CD4-positive, alpha-beta memory T cell (primary cell): ENCODE measurements around the gene KIFBP. TPM values are rescaled to one million over a fixed set of nuclear protein-coding genes. Genes with fewer than 3 reads are reported as not detected.
"Not testable (repeated sequence)": the region's sequence is repeated elsewhere in the genome, so short reads cannot be mapped to it uniquely, and the experiment has no call there.

Source experiments
- CTCF ChIA-PET: fragments of 350-600 bp; sonication (Branson Sonifier 250); formaldehyde crosslinking; loops from one replicate; lab custom pipeline; 2021; ENCODE audit warnings: inconsistent platforms; ENCODE audit not compliant: partially characterized antibody; lab: Charles Lee
- POLR2A ChIA-PET: fragments of 350-600 bp; sonication (Branson Sonifier 250); formaldehyde crosslinking; loops from one replicate; lab custom pipeline; 2021; ENCODE audit not compliant: partially characterized antibody; lab: Charles Lee
- DNase-seq, 5 donors: peaks; one replicate each; pipeline versions ENCODE4 v3.0.0 to v3.0.0-alpha.2; 2020 to 2022; ENCODE audit warnings: mixed read lengths in 1 of 5
- H3K27ac ChIP-seq: one replicate; pipeline ENCODE4 v1.7.0; 2013; ENCODE audit warnings: low read depth, low read length
- H3K27me3 ChIP-seq: 2 replicates; pipeline ENCODE4 v1.7.0; 2013; ENCODE audit warnings: mild to moderate bottlenecking, low read length, moderate library complexity; ENCODE audit not compliant: insufficient read depth
- H3K36me3 ChIP-seq: 2 replicates; pipeline ENCODE4 v1.7.0; 2013; ENCODE audit warnings: mild to moderate bottlenecking, low read length, moderate library complexity; ENCODE audit not compliant: insufficient read depth
- H3K4me1 ChIP-seq: 2 replicates; pipeline ENCODE4 v1.7.0; 2013; ENCODE audit warnings: mild to moderate bottlenecking, low read length, moderate library complexity; ENCODE audit not compliant: insufficient read depth
- H3K4me3 ChIP-seq, 2 donors: one replicate each; pipeline ENCODE4 v1.7.0; 2013; ENCODE audit warnings: low read length in 2 of 2, mild to moderate bottlenecking in 1 of 2
- H3K9me3 ChIP-seq, 2 donors: one replicate each; pipeline ENCODE4 v1.7.0; 2013; ENCODE audit warnings: low read length in 2 of 2, control low read depth in 1 of 2; ENCODE audit not compliant: control insufficient read depth in 1 of 2
- H3K27ac Mint-ChIP-seq, 7 donors: one replicate each; pipeline ENCODE4 v1.8.0; 2020 to 2021; ENCODE audit warnings: mixed read lengths in 7 of 7, mild to moderate bottlenecking in 6 of 7, inconsistent platforms in 3 of 7, moderate library complexity in 3 of 7
- H3K27me3 Mint-ChIP-seq, 2 donors: one replicate each; pipeline ENCODE4 v1.8.0; 2020 to 2021; ENCODE audit warnings: mixed read lengths in 2 of 2
- H3K36me3 Mint-ChIP-seq, 2 donors: one replicate each; pipeline ENCODE4 v1.8.0; 2020 to 2021; ENCODE audit warnings: mixed read lengths in 2 of 2, inconsistent platforms in 1 of 2, mild to moderate bottlenecking in 1 of 2
- H3K4me1 Mint-ChIP-seq, 4 donors: one replicate each; pipeline ENCODE4 v1.8.0; 2020 to 2021; ENCODE audit warnings: mixed read lengths in 4 of 4, mild to moderate bottlenecking in 1 of 4
- H3K4me3 Mint-ChIP-seq, 8 donors: one replicate each; pipeline ENCODE4 v1.8.0; 2020 to 2021; ENCODE audit warnings: mixed read lengths in 8 of 8, mild to moderate bottlenecking in 7 of 8, moderate library complexity in 6 of 8, inconsistent platforms in 3 of 8
- H3K9me3 Mint-ChIP-seq, 8 donors: one replicate each; pipeline ENCODE4 v1.8.0; 2020 to 2021; ENCODE audit warnings: mixed read lengths in 8 of 8, mild to moderate bottlenecking in 5 of 8, inconsistent platforms in 3 of 8, moderate library complexity in 1 of 8
- intact Hi-C: fragments of 100-400 bp; cut with micrococcal nuclease; formaldehyde crosslinking; loops from one replicate; pipeline ENCODE4 v1.15.1; 2023
- polyA plus RNA-seq, 2 donors: library from polyadenylated mRNA; unstranded; fragments of 300-500 nt; fragmentation: Illumina TruSeq; gene quantifications; one replicate each; pipeline ENCODE4 v1.2.3, GENCODE V29; 2021
- total RNA-seq, 2 experiments: library from RNA; stranded (reverse); gene quantifications; one replicate each; pipeline ENCODE4 v1.2.3, GENCODE V29; 2021

The KIFBP gene
- total and polyA plus RNA-seq, 4 experiments from 2014 or later: 2.7 to 18.5 (median 13.0) TPM

DNA sequence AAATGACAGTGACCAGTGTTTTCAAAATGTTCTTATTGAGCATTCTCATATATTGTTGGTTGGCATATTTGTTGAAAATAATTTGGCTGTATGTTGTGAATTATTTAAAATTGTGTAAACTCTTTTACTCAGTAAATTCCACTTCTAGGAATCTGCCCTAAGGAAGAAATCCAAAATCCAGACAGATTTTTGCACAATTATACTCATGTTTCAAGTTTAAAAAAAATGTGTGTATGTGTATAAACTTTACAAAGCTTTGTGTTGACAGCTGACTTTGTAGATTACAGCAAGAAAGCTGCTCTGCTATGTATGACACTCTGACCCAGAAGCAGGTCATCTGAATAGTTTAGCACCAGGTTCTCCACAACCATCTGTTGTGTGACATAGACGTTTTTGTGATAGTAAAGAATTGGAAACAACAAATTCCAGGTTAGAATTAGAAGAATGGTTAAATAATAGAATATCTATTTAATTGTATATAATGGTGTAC is 21.6 kb downstream of the KIFBP start:
- intact Hi-C loops: no loop called here
- Histone ChIP-seq H3K36me3 (peaks cover 24% of the 10 kb centered on the region), H3K27me3 (no peaks in the 10 kb centered on the region), H3K27ac (no peak overlapping the region), H3K4me1 (no peaks in the 10 kb centered on the region), H3K9me3 (no peaks in the 10 kb centered on the region), H3K4me3 (no peak overlapping the region)
- no peak for DNase-seq
- Mint-ChIP-seq H3K36me3 (peaks cover 31 to 47% of the 10 kb centered on the region in 2 donors), H3K4me3 (no peak overlapping the region), H3K27ac (no peak overlapping the region), H3K4me1 (peaks cover 0 to 1% (median 0%) of the 10 kb centered on the region in 4 donors), H3K9me3 (no peaks in the 10 kb centered on the region), H3K27me3 (no peaks in the 10 kb centered on the region)
- POLR2A ChIA-PET: interaction anchor here (1.1 to 1.4 kb wide), 2 partner anchors 34 to 85 kb away, joined by 3 to 5 read pairs; no protein-coding TSS in a partner anchor
- CTCF ChIA-PET: interaction anchor here (1.4 to 2.3 kb wide), 2 partner anchors 35 to 82 kb away, joined by 3 to 13 read pairs; no protein-coding TSS in a partner anchor

DNA sequence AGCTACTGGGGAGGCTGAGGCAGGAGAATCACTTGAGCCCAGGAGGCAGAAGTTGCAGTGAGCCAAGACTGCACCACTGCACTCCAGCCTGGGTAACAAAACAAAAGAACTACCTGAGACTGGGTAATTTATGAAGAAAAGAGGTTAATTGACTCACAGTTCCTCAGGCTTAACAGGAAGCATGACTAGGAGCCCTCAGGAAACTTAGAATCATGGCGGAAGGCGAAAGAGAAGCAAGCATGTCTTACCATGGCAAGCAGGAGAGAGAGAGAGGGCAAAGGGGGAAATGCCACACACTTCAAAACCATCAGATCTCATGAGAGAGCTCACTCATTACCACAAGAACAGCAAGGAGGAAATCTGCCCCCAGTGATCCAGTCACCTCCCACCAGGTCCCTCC is 24.2 kb downstream of the KIFBP start:
- intact Hi-C loops, H3K27me3 ChIP-seq, H3K9me3 Mint-ChIP-seq, H3K27ac ChIP-seq, H3K4me3 ChIP-seq, H3K27me3 Mint-ChIP-seq, H3K4me3 Mint-ChIP-seq, H3K4me1 ChIP-seq, H3K4me1 Mint-ChIP-seq, DNase-seq, H3K9me3 ChIP-seq: not testable (repeated sequence)
- ChIA-PET CTCF (interaction anchor here (2.4 kb wide), 2 partner anchors 81 to 84 kb away, joined by 7 to 9 read pairs; no protein-coding TSS in a partner anchor), POLR2A (interaction anchor here (1.0 kb wide), 1 partner anchor 81 kb away, joined by 3 read pairs; no protein-coding TSS in a partner anchor)
- Mint-ChIP-seq H3K27ac (peak overlapping the region in 2 of 7 donors; percentile 61 to 76), H3K36me3 (peaks cover 45 to 55% of the 10 kb centered on the region in 2 donors)
- peaks cover 24% of the 10 kb centered on the region for H3K36me3 ChIP-seq

DNA sequence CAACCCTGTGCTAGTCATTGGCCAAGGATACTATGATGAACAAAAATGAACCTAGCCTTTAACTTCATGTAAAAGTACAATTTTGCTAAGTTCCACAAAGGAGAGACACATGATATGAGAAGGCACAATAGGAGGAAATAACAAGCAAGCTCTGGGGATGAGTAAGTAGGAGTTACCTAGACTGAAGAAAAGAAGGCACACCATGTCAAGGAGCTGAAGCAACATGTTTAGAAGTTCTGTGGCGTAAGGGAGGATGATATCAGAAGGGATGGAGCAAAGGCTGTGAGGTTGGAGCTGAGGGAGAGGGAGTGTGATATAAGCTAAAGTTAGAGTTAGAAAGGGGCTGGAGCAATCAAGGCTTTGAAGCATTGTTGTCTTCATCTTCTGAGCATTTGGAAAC is 25.6 kb downstream of the KIFBP start:
- no peaks in the 10 kb centered on the region for H3K9me3 Mint-ChIP-seq
- ChIA-PET POLR2A (interaction anchor here (0.6 to 1.5 kb wide), 2 partner anchors 25 to 30 kb away, joined by 3 read pairs; no protein-coding TSS in a partner anchor), CTCF (interaction anchor here (1.2 to 1.5 kb wide), 2 partner anchors 9 to 78 kb away, joined by 4 to 5 read pairs; no protein-coding TSS in a partner anchor)
- no peaks in the 10 kb centered on the region for H3K27me3 ChIP-seq
- no peak for DNase-seq
- H3K4me1 ChIP-seq: no peaks in the 10 kb centered on the region
- intact Hi-C loops: no loop called here
- H3K27ac Mint-ChIP-seq: peak overlapping the region in 4 of 7 donors; percentile 7 to 43 (median 16)
- H3K27me3 Mint-ChIP-seq: no peaks in the 10 kb centered on the region
- H3K4me3 ChIP-seq: no peak overlapping the region
- peaks cover 0 to 1% (median 0%) of the 10 kb centered on the region in 4 donors for H3K4me1 Mint-ChIP-seq
- no peaks in the 10 kb centered on the region for H3K9me3 ChIP-seq
- no peak overlapping the region for H3K27ac ChIP-seq
- H3K36me3 ChIP-seq: peaks cover 25% of the 10 kb centered on the region
- peaks cover 49 to 53% of the 10 kb centered on the region in 2 donors for H3K36me3 Mint-ChIP-seq
- no peak overlapping the region for H3K4me3 Mint-ChIP-seq

GRCh38 chr10:69018613-69019012 is 30.0 kb downstream of the KIFBP start:
- intact Hi-C loops: no loop called here
- CTCF ChIA-PET: no interaction called here
- Mint-ChIP-seq H3K27ac (no peak overlapping the region), H3K4me1 (peaks cover 0 to under 1% (median 0%) of the 10 kb centered on the region in 4 donors), H3K27me3 (no peaks in the 10 kb centered on the region), H3K4me3 (no peak overlapping the region), H3K9me3 (no peaks in the 10 kb centered on the region), H3K36me3 (peaks cover 33 to 34% of the 10 kb centered on the region in 2 donors)
- Histone ChIP-seq H3K9me3 (no peaks in the 10 kb centered on the region), H3K36me3 (peaks cover 16% of the 10 kb centered on the region), H3K27ac (no peak overlapping the region), H3K27me3 (no peaks in the 10 kb centered on the region), H3K4me1 (no peaks in the 10 kb centered on the region), H3K4me3 (no peak overlapping the region)
- no peak for DNase-seq
- POLR2A ChIA-PET: interaction anchor here (1.1 kb wide), 1 partner anchor 162 kb away, joined by 3 read pairs; no protein-coding TSS in a partner anchor

DNA sequence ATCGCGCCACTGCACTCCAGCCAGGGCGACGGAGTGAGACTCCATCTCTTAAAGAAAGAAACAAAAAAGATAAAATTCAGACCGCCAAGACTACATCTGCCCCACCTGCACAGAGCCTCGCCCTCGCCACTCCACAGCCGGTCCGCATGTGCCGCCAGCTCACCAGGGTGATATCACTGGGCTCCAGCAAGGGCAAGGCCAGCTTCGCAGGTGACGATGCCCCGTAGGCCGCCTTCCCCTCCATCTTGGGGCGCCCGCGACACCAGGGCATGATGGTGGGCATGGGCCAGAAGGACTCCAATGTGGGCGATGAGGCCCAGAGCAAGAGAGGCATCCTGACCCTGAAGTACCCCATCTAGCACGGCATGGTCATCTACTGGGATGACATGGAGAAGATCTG is 34.0 kb downstream of the KIFBP start:
- Histone ChIP-seq H3K27ac (no peak overlapping the region), H3K4me1 (peaks cover 4% of the 10 kb centered on the region), H3K4me3 (no peak overlapping the region), H3K9me3 (no peaks in the 10 kb centered on the region), H3K36me3 (peaks cover 3% of the 10 kb centered on the region), H3K27me3 (no peaks in the 10 kb centered on the region)
- CTCF ChIA-PET: interaction anchor here (0.8 kb wide), 1 partner anchor 17 kb away, joined by 3 read pairs; no protein-coding TSS in a partner anchor
- peaks cover 8 to 11% of the 10 kb centered on the region in 2 donors for H3K36me3 Mint-ChIP-seq
- no peaks in the 10 kb centered on the region for H3K9me3 Mint-ChIP-seq
- intact Hi-C loops: no loop called here
- H3K27ac Mint-ChIP-seq: no peak overlapping the region
- H3K4me3 Mint-ChIP-seq: no peak overlapping the region
- DNase-seq: no peak
- H3K4me1 Mint-ChIP-seq: peaks cover 3 to 9% (median 4%) of the 10 kb centered on the region in 4 donors
- POLR2A ChIA-PET: no interaction called here
- H3K27me3 Mint-ChIP-seq: no peaks in the 10 kb centered on the region

GRCh38 chr10:69025370-69025896 is 36.8 kb downstream of the KIFBP start:
- no peak overlapping the region for H3K4me3 ChIP-seq
- H3K36me3 ChIP-seq: no peaks in the 10 kb centered on the region
- Mint-ChIP-seq H3K4me1 (peaks cover 6 to 11% (median 8%) of the 10 kb centered on the region in 4 donors), H3K4me3 (no peak overlapping the region), H3K27ac (no peak overlapping the region), H3K9me3 (no peaks in the 10 kb centered on the region), H3K36me3 (no peaks in the 10 kb centered on the region), H3K27me3 (no peaks in the 10 kb centered on the region)
- ChIA-PET CTCF (no interaction called here), POLR2A (interaction anchor here (0.8 kb wide), 1 partner anchor 62 kb away, joined by 3 read pairs; the partner anchor contains the start of gene SRGN)
- H3K27ac ChIP-seq: no peak overlapping the region
- DNase-seq: no peak
- H3K9me3 ChIP-seq: no peaks in the 10 kb centered on the region
- intact Hi-C loops: no loop called here
- no peaks in the 10 kb centered on the region for H3K27me3 ChIP-seq
- H3K4me1 ChIP-seq: peaks cover 9% of the 10 kb centered on the region

DNA sequence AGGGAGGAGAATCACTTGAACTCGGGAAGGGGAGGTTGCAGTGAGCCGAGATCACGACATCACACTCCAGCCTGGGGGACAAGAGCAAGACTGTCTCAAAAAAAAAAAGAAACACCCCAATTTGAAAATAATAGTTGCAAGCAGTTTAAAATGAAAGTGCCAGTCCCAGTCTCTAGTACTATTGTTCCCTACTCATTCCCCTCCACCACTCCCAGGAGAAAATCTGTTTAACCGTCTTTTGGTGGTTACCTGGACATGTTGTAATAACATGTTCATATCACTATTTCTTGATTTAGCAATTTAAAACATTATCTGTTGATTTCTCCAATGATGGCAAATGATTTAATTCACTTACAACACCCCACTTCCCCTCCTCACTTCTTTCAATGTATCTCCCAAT is 44.7 kb downstream of the KIFBP start:
- no peak overlapping the region for H3K4me3 Mint-ChIP-seq
- no peaks in the 10 kb centered on the region for H3K27me3 Mint-ChIP-seq
- no peaks in the 10 kb centered on the region for H3K36me3 Mint-ChIP-seq
- ChIA-PET CTCF (no interaction called here), POLR2A (no interaction called here)
- H3K27ac Mint-ChIP-seq: no peak overlapping the region
- no peak overlapping the region for H3K4me3 ChIP-seq
- H3K36me3 ChIP-seq: no peaks in the 10 kb centered on the region
- no peaks in the 10 kb centered on the region for H3K4me1 ChIP-seq
- H3K9me3 Mint-ChIP-seq: no peaks in the 10 kb centered on the region
- DNase-seq: no peak
- H3K4me1 Mint-ChIP-seq: no peaks in the 10 kb centered on the region
- H3K27me3 ChIP-seq: no peaks in the 10 kb centered on the region
- intact Hi-C loops: no loop called here
- no peaks in the 10 kb centered on the region for H3K9me3 ChIP-seq
- no peak overlapping the region for H3K27ac ChIP-seq
